Suprapubic skin (tissue), 4 donors: ENCODE results near the gene MIXL1. TPM values are rescaled to one million over a fixed set of nuclear protein-coding genes. Genes with fewer than 3 reads are reported as not detected.
"Not testable (repeated sequence)": the region's sequence is repeated elsewhere in the genome, so short reads cannot be mapped to it uniquely, and the experiment has no call there.

ENCODE experiments used
- DNase-seq, 2 donors: peaks; one replicate each; pipeline ENCODE4 v3.0.0-alpha.2; 2019; ENCODE audit warnings: low spot score in 2 of 2
- H3K27ac ChIP-seq: fragments of 200-600 bp; sonication (generic); one replicate; pipeline ENCODE4 v1.5.1; 2019
- H3K27me3 ChIP-seq: fragments of 200-600 bp; sonication (generic); one replicate; pipeline ENCODE4 v1.5.1; 2019
- H3K36me3 ChIP-seq: fragments of 200-600 bp; sonication (generic); one replicate; pipeline ENCODE4 v1.5.1; 2019
- H3K4me1 ChIP-seq: fragments of 200-600 bp; sonication (generic); one replicate; pipeline ENCODE4 v1.5.1; 2019
- H3K4me3 ChIP-seq: fragments of 200-600 bp; sonication (generic); one replicate; pipeline ENCODE4 v1.5.1; 2019; ENCODE audit warnings: mild to moderate bottlenecking
- H3K9me3 ChIP-seq: fragments of 200-600 bp; sonication (generic); one replicate; pipeline ENCODE4 v1.5.1; 2019
- EP300 ChIP-seq: sonication (generic); formaldehyde crosslinking; IDR thresholded peaks from one replicate; pipeline ENCODE4 v1.6.1; 2017; ENCODE audit warnings: antibody characterized with exemption
- POLR2A ChIP-seq, 2 donors: fragments of 450-650 bp; IDR thresholded peaks; one replicate each; pipeline ENCODE4 v1.6.1; 2017; ENCODE audit warnings: antibody characterized with exemption in 2 of 2, mild to moderate bottlenecking in 2 of 2, moderate library complexity in 2 of 2
- POLR2AphosphoS5 ChIP-seq, 3 donors: sonication (generic); formaldehyde crosslinking; IDR thresholded peaks; one replicate each; pipeline ENCODE4 v1.6.1; 2017; ENCODE audit warnings: antibody characterized with exemption in 3 of 3
- WGBS: methylation state at CpG from one replicate; pipeline ENCODE4 v1.1.5; 2018; 5-methylcytosine and 5-hydroxymethylcytosine counted together
- total RNA-seq, 4 donors: library from RNA; depleted of rRNA; stranded (reverse); fragments of >200 nt; gene quantifications; one replicate each; pipeline ENCODE4 v1.1.0, GENCODE V29; 2016
- TF ChIP-seq, protein P1 (sequence below), 2 donors: fragments of 200-600 bp in 1 of 2; fragments of 450-650 bp in 1 of 2; sonication (generic) in 1 of 2; IDR thresholded peaks; one replicate each; pipeline ENCODE4 v1.5.1; 2016 to 2019; ENCODE audit warnings: antibody characterized with exemption in 2 of 2, mild to moderate bottlenecking in 1 of 2, moderate library complexity in 1 of 2

Gene MIXL1
- total RNA-seq, 4 donors from 2014 or later = 0.45 TPM; not detected in 3

- no peaks in the 10 kb centered on the region for H3K4me1 ChIP-seq
- H3K4me3 ChIP-seq = no peak overlapping the region
- DNase-seq = no peak
- no peaks in the 10 kb centered on the region for H3K27me3 ChIP-seq
- WGBS = 97% methylated on average over 3 of the region's 3 CpGs
- H3K9me3 ChIP-seq = no peaks in the 10 kb centered on the region
- peaks cover 8% of the 10 kb centered on the region for H3K36me3 ChIP-seq
- H3K27ac ChIP-seq = no peak overlapping the region
- TF ChIP-seq POLR2AphosphoS5 (IDR thresholded peaks at IDR 0.05) = no peak
- TF ChIP-seq EP300 = no peak
- TF ChIP-seq POLR2A (IDR thresholded peaks at IDR 0.05) = no peak
- TF ChIP-seq, protein P1, sequence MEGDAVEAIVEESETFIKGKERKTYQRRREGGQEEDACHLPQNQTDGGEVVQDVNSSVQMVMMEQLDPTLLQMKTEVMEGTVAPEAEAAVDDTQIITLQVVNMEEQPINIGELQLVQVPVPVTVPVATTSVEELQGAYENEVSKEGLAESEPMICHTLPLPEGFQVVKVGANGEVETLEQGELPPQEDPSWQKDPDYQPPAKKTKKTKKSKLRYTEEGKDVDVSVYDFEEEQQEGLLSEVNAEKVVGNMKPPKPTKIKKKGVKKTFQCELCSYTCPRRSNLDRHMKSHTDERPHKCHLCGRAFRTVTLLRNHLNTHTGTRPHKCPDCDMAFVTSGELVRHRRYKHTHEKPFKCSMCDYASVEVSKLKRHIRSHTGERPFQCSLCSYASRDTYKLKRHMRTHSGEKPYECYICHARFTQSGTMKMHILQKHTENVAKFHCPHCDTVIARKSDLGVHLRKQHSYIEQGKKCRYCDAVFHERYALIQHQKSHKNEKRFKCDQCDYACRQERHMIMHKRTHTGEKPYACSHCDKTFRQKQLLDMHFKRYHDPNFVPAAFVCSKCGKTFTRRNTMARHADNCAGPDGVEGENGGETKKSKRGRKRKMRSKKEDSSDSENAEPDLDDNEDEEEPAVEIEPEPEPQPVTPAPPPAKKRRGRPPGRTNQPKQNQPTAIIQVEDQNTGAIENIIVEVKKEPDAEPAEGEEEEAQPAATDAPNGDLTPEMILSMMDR (IDR thresholded peaks at IDR 0.05) = no peak
These were observed 16.0 kb downstream of the MIXL1 start for GRCh38 chr1:226239421-226239820.

DNA sequence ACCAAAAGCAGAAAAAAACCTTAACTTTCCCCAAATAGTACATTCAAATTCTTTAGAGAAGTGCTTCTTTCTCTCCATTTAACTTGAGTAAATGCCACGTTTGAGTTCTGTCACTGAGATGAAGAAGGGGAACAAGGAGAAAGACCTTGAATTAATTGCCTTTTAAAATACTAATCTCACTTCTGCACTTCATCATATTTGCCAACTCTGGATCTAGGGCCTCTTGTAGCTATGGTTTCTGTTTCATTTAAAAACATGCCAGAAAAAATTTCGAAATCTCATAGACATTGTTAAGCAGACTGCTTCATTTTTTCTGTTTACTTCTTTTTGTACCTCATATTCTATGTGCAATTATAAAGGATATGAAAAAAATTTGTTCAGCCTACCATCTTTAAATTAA is 24.6 kb downstream of the MIXL1 start:
- Histone ChIP-seq H3K4me1 (no peaks in the 10 kb centered on the region), H3K36me3 (peaks cover 4% of the 10 kb centered on the region), H3K27me3 (no peaks in the 10 kb centered on the region), H3K27ac (no peak overlapping the region), H3K9me3 (no peaks in the 10 kb centered on the region), H3K4me3 (no peak overlapping the region)
- TF ChIP-seq, protein P1 (IDR thresholded peaks at IDR 0.05) = no peak
- 49% methylated on average over 2 of the region's 2 CpGs for WGBS
- no peak for DNase-seq

DNA sequence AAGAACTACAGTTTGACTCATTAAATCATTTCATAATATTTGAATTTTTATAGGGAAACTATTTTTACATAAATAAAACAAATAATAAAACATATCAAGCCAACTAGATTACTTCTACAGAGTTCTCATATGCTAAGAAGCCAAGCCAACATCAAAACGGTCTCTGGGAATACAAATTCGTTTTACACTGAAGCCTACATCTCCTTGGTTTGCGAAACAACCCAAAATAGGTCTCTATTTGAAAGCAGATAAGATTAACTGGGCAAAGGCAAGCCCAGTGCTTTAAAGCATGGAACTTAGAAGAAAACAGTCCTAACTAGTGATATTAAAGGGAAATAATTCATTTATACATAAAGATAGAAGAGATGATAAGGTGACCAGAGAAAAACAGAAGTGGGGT is 25.3 kb downstream of the MIXL1 start:
- no peaks in the 10 kb centered on the region for H3K9me3 ChIP-seq
- H3K4me3 ChIP-seq = no peak overlapping the region
- TF ChIP-seq, protein P1 (IDR thresholded peaks at IDR 0.05) = no peak
- TF ChIP-seq POLR2AphosphoS5 (IDR thresholded peaks at IDR 0.05) (no peak), POLR2A (IDR thresholded peaks at IDR 0.05) (no peak), EP300 (no peak)
- DNase-seq = no peak
- H3K4me1 ChIP-seq = no peaks in the 10 kb centered on the region
- H3K27me3 ChIP-seq = no peaks in the 10 kb centered on the region
- WGBS = 70% methylated on average over 3 of the region's 3 CpGs
- peaks cover 4% of the 10 kb centered on the region for H3K36me3 ChIP-seq
- no peak overlapping the region for H3K27ac ChIP-seq

GRCh38 chr1:226250511-226250910 is 27.0 kb downstream of the MIXL1 start:
- Histone ChIP-seq H3K36me3 (peaks cover 4% of the 10 kb centered on the region), H3K27ac (no peak overlapping the region), H3K4me3 (no peak overlapping the region), H3K9me3 (no peaks in the 10 kb centered on the region), H3K4me1 (no peaks in the 10 kb centered on the region), H3K27me3 (no peaks in the 10 kb centered on the region)
- TF ChIP-seq POLR2A (IDR thresholded peaks at IDR 0.05) (no peak), EP300 (no peak), POLR2AphosphoS5 (IDR thresholded peaks at IDR 0.05) (no peak)
- TF ChIP-seq, protein P1 (IDR thresholded peaks at IDR 0.05) = no peak
- WGBS = 96% methylated on average over 1 of the region's 1 CpG
- no peak for DNase-seq

- DNase-seq, H3K4me3 ChIP-seq, H3K36me3 ChIP-seq, H3K9me3 ChIP-seq, H3K4me1 ChIP-seq, H3K27me3 ChIP-seq, H3K27ac ChIP-seq: not testable (repeated sequence)
- 96% methylated on average over 7 of the region's 7 CpGs for WGBS
These were observed 29.4 kb downstream of the MIXL1 start for GRCh38 chr1:226252841-226253240.

- Histone ChIP-seq H3K27me3 (no peaks in the 10 kb centered on the region), H3K9me3 (no peaks in the 10 kb centered on the region), H3K4me1 (no peaks in the 10 kb centered on the region), H3K4me3 (no peak overlapping the region), H3K27ac (no peak overlapping the region), H3K36me3 (peaks cover 4% of the 10 kb centered on the region)
- WGBS = 96% methylated on average over 4 of the region's 4 CpGs
- no peak for DNase-seq
- TF ChIP-seq POLR2A (IDR thresholded peaks at IDR 0.05) = no peak
- TF ChIP-seq, protein P1 (IDR thresholded peaks at IDR 0.05) = no peak
- no peak for TF ChIP-seq EP300
- no peak for TF ChIP-seq POLR2AphosphoS5 (IDR thresholded peaks at IDR 0.05)
These were observed 30.5 kb downstream of the MIXL1 start for GRCh38 chr1:226253933-226254332.
